GM18868 (cell line): Measurements from ENCODE around the gene EFNA5.

Source experiments
- ATAC-seq: cut with Tn5 transposase; IDR thresholded peaks from one replicate; pipeline ENCODE4 v1.9.1; 2021; ENCODE audit warnings: mild to moderate bottlenecking, moderate library complexity; ENCODE audit not compliant: unreplicated experiment

EFNA5 gene

GRCh38 chr5:107403228-107403953 is 267.3 kb downstream of the EFNA5 start:
- no peak for ATAC-seq

DNA sequence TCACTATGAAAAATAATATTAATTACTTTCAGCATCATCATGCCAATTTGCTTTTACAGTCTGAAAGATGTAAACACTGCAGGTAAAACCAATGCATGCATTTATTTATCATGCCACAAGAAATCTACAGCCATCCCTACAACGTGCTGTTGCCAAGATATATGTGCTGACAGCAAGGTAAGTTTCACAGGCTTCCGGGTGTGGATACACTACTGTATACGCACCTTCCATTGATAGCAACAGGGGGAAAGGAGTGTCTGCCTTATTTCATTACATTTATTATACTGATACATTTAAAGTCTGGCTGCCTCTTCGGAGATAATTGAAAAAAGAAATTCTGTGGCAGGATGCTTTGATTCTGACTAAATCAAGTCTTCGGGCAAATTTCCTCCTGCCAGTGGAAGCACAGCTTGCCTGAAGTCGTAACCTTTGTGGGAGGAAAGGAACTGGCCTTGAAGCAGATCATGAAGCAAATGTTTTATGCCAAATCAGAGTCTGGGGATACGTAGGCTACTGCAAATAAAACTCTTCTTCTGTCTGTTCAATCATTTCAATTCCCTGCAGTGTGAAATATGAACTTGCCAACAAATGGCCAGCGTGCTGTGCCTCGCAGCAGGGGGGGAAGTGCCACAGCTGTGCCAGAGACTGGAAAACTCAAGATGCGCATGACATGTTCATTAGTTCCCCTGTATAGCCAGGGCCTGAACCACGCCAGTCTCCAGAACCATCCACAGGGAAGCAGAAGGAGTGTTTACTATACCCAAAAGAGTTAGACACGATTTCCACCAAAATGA is 268.1 kb downstream of the EFNA5 start:
- ATAC-seq = no peak

DNA sequence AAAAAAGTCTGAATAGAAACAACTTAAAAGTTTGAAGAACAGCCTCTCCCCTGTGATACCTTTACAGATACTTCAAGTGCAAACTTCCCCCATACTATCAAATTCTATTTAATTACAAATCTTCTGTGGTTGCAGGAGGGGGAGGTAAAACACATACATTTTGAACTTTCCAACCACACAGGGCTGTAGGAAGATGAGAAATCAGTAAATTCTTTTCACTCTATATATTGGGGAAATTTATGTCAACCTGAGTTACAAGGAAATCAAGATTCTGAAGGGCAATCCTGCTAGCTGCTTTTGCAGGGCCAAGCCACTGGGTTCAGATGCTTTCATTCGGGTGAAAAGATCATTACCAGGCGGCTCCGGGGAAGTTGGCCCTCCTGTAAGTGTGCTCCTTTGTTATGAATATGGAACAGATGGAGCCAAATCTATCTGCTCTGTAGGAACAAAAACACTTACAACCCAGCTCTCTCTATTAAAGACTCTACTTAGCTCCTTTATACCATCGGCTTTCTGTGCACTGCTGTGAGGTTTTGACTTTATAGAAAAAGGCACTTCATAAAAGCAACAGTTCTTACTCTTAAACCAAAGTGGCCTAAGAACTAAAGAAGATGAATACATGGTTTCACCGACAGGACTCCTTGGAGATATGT is 269.1 kb downstream of the EFNA5 start:
- no peak for ATAC-seq

- ATAC-seq = no peak
Observed at GRCh38 chr5:107400328-107400727, 270.4 kb downstream of the EFNA5 start.

- no peak for ATAC-seq
Observed at GRCh38 chr5:107398703-107399102, 272.0 kb downstream of the EFNA5 start.

DNA sequence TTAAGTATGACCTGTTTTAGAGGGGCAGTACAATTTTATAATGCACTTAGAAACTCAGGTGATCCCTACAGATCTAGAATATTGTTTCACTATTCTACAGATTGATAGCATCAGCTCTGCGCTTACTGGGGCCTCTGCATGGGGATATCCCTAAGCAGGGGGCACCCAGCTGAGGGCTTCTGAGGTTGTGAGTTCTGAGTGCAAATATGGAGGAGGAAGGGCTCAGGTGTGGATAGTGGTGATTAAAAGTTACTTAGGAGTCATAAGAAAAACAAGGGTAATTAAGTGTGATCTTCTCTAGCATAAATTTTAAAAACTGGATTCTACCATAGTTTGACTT is 274.4 kb downstream of the EFNA5 start:
- peak; percentile 63 for ATAC-seq

GRCh38 chr5:107395632-107396350 is 274.9 kb downstream of the EFNA5 start:
- peak; percentile 79 for ATAC-seq

DNA sequence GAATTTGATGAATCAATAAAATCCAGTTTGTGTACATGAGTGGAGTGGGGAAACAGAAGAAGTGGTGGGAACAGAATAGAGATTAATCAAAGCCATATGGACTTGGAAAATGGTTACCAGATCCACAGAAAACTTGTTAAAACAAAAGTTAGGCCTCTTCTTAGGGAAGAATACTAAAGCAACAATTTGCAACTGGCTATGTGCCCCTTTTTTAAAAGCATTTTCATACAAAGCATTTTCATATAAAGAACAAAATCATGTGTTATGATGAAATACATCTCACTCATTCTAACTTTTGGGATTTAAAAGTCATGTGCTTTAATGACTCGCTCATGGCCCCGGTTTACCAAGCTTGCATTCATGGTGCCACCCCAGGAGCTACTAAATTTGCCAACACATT is 276.9 kb downstream of the EFNA5 start:
- no peak for ATAC-seq

DNA sequence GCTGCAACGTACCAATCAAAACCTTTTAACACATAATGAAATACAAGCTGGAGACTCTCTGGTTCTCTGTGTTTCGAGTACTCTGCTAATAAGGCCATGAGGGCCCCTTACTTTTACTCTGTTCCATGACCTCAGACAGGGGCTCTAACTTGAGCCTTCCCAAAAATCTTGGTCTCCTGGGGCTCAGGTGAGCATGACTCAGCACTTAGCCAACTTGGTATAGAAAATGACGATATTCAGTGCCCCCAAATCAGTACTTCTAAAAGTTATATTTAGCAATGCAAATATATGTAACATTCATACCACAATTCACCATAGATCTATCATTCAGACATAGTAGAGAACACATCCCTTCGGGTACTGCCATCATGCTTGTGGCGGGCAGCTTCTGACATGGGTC is 278.9 kb downstream of the EFNA5 start:
- no peak for ATAC-seq

GRCh38 chr5:107389775-107390148 is 281.0 kb downstream of the EFNA5 start:
- no peak for ATAC-seq

- peak; percentile 72 for ATAC-seq
Observed at GRCh38 chr5:107389130-107389774, 281.5 kb downstream of the EFNA5 start.

GRCh38 chr5:107388141-107388861 is 282.4 kb downstream of the EFNA5 start:
- peak; percentile 70 for ATAC-seq

GRCh38 chr5:107387526-107388140 is 283.1 kb downstream of the EFNA5 start:
- peak; percentile 3 for ATAC-seq

DNA sequence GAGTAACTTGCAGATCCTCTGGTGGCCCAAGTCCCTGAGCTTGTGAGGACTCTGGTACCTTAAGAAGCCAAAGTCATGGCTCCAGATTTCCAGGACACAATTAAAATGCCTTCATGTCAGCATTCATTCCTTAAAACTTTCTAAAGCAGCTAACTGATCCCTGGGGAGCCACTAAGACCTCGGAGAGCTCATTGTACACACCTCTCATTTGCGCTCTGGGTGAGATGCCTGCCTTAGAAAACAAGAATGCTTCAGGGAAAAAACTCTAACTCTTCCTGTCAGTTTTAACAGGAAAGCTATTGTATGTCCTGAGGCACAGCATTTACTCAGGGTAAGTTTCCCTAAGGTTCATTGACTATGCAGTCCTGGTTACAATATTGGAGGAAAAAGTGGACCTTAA is 285.0 kb downstream of the EFNA5 start:
- ATAC-seq = no peak

- ATAC-seq = no peak
Observed at GRCh38 chr5:107384256-107384655, 286.5 kb downstream of the EFNA5 start.

DNA sequence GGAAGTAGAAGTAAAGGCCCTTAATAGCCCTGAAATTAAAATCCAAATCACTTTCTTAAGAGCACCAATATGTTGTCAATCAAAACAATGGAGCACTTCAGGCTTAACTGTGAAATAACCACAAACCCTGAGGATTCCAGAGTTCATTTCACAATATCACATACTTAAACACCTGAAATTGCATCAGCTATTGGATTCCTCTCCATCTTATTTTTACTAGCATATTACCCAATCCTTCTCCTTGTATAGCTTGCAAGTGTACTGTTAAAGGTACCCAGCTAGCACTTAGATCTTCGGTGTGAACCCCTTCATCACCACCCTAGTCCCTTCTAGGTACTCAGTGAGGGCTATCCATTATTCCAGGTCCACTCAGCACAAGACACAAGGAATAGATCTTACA is 287.3 kb downstream of the EFNA5 start:
- ATAC-seq = no peak

GRCh38 chr5:107381189-107381856 is 289.4 kb downstream of the EFNA5 start:
- no peak for ATAC-seq

GRCh38 chr5:107380654-107381053 is 290.1 kb downstream of the EFNA5 start:
- ATAC-seq = no peak

DNA sequence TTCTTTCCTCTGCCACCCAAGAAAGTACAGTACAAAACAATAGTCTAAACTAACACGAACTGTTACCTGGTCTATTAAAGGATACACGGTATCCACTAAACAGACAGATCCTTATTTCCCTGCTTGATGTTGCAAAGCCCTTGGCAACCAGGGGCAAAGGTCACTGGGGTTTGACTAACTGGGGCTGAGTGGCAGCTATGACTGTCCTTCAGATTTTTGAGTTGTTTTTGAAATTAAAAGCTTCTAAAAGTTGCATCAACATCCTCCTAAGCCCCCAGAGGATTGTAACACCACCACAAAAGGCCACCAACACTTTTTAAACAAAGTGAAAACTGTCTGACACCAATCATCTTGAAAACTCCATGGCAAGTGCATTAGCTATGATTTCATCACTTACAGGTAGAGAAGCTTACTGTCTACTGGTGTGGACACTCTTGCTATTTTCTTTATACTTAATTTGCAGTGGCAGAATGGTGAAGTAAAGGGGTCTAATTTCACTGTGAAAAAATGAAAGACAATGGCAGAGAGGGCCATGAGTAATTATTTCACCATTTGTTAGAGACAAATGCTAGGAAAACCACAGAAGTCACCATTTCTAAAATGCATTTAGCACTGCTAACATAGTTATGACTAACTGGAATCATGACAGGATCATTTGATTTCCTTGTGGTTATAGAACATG is 292.4 kb downstream of the EFNA5 start:
- ATAC-seq = no peak
